WERI-Rb-1 (cell line): ENCODE measurements around the gene AGBL1.
"Not testable (repeated sequence)": the region's sequence is repeated elsewhere in the genome, so short reads cannot be mapped to it uniquely, and the experiment has no call there.

Experiments used
- DNase-seq: peaks from one replicate; pipeline ENCODE4 v3.0.0-alpha.2; 2020
- H3K27ac ChIP-seq: fragments of 250-450 bp; sonication (Bioruptor Pico); 2 replicates; pipeline ENCODE4 v1.5.1; 2020; ENCODE audit warnings: mild to moderate bottlenecking, moderate library complexity
- H3K27me3 ChIP-seq: fragments of 250-450 bp; sonication (Bioruptor Pico); 2 replicates; pipeline ENCODE4 v1.5.1; 2021; ENCODE audit warnings: mild to moderate bottlenecking, low read depth, moderate library complexity; ENCODE audit not compliant: insufficient read depth, severe bottlenecking
- H3K36me3 ChIP-seq: fragments of 250-450 bp; sonication (Bioruptor Pico); 2 replicates; pipeline ENCODE4 v1.5.1; 2020; ENCODE audit warnings: mild to moderate bottlenecking, moderate library complexity
- H3K4me3 ChIP-seq: 2 replicates; pipeline ENCODE4 v1.5.1; 2011; ENCODE audit warnings: low read depth, mild to moderate bottlenecking, control low read depth, low read length
- H3K9me3 ChIP-seq: fragments of 250-450 bp; sonication (Bioruptor Pico); 2 replicates; pipeline ENCODE4 v1.5.1; 2021; ENCODE audit warnings: mild to moderate bottlenecking, moderate library complexity; ENCODE audit not compliant: severe bottlenecking
- TF ChIP-seq, protein P1 (sequence below): IDR thresholded peaks from 2 replicates; pipeline ENCODE4 v1.5.1; 2011; ENCODE audit warnings: low read depth, mild to moderate bottlenecking, control low read depth, inconsistent platforms, low read length

The AGBL1 gene

DNA sequence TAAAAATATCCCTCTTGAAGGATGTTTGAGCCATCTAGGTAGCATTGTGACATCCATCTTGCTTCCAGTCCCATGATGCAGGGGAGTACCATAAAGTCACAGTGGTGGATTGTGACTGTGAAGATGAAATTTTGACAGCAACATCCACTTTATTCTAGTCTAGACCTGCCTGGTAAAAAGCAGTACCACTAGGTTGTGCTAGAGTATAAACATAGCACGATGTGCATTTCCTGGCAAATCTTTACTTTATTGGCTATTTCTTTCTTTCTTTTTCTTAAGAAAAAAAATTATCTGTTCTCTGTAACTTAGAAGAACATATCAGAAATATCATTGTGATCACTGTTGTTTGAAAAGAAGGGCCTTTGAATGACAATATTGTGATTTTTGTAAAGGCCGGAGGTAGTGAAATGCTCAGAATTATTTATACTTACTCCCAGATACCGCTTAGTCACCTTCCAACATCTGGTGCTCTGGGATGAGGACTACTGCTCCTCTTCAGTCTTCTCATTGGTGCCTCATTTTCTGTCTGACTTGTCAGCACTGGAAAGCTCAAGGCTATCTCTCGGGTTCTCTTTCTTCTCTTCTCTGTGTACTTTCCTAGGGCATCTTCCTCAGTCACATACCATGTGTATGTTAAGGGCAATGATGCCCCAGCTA lies 35.6 kb downstream of the AGBL1 start:
- no peak overlapping the region for H3K27ac ChIP-seq
- no peak overlapping the region for H3K4me3 ChIP-seq
- H3K9me3 ChIP-seq, result no peaks in the 10 kb centered on the region
- no peaks in the 10 kb centered on the region for H3K36me3 ChIP-seq
- no peak for DNase-seq
- no peaks in the 10 kb centered on the region for H3K27me3 ChIP-seq
- TF ChIP-seq, protein P1, sequence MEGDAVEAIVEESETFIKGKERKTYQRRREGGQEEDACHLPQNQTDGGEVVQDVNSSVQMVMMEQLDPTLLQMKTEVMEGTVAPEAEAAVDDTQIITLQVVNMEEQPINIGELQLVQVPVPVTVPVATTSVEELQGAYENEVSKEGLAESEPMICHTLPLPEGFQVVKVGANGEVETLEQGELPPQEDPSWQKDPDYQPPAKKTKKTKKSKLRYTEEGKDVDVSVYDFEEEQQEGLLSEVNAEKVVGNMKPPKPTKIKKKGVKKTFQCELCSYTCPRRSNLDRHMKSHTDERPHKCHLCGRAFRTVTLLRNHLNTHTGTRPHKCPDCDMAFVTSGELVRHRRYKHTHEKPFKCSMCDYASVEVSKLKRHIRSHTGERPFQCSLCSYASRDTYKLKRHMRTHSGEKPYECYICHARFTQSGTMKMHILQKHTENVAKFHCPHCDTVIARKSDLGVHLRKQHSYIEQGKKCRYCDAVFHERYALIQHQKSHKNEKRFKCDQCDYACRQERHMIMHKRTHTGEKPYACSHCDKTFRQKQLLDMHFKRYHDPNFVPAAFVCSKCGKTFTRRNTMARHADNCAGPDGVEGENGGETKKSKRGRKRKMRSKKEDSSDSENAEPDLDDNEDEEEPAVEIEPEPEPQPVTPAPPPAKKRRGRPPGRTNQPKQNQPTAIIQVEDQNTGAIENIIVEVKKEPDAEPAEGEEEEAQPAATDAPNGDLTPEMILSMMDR, result peak; percentile 54

DNA sequence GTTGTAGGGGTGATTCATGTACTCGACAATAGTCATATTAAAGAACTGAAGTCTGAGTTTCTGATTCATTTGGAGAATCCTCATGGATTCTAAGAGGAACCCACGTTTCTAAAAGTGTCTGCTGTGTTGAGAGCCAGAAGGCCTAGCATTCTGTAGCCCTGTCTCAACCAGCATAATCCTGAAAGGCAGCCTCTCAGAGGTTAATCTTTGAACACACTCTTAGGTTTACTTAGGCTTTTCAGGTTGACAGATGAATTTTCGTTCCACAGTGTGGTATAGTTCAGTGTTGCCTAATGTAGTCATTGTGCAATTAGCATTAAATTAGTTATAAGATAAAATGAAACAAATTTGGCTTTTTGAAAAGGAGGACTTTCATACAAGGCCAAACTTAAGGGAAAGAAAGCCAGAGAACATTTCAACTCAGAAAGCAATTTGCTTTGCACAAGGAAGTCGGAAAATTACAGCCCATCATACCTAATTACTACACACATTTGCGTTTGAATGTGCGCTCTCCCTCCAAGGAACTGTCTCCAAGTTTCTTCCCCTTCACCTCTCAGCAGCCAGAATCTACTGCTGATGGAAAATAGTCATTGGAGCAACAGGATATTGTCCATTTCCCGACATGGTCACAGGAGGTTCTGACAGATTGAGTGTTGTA lies 42.0 kb downstream of the AGBL1 start:
- Histone ChIP-seq H3K27me3 (no peaks in the 10 kb centered on the region), H3K36me3 (no peaks in the 10 kb centered on the region), H3K9me3 (no peaks in the 10 kb centered on the region), H3K27ac (peak overlapping the region; percentile 21; the same call in 1 of the 2 replicates), H3K4me3 (no peak overlapping the region)
- TF ChIP-seq, protein P1, result no peak
- DNase-seq, result peak; percentile 25

DNA sequence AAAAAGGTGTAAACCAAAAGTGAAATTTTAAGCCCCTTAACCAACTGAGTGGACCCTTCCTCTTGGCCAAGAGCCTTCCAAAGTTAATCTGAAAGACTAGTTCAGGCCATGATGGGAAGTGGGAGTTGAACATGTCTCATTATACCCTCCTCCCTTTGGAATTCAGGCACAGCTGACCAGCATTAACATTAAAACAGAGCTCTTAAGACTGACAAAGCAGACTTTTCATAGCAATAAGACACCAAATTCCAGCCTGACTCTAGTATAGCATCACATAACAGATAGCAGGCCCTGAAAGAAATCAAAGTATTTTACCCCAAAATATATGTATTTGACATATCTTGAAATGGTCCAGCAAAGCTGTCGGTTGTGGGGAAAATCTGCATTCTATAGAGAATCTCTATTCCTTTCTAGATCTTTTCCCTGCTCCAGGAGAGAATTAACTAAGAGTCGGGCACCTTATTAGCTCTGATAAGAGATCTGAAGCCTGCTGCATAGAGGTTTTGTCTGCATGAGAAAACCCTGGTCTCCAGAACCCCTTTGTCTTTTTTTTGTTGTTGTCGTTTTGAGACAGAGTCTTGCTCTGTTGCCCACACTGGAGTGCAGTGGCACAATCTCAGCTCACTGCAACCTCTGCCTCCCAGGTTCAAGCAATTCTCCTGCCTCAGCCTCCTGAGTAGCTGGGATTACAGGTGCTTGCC lies 43.2 kb downstream of the AGBL1 start:
- not testable (repeated sequence) for H3K27ac ChIP-seq, H3K27me3 ChIP-seq, H3K4me3 ChIP-seq

DNA sequence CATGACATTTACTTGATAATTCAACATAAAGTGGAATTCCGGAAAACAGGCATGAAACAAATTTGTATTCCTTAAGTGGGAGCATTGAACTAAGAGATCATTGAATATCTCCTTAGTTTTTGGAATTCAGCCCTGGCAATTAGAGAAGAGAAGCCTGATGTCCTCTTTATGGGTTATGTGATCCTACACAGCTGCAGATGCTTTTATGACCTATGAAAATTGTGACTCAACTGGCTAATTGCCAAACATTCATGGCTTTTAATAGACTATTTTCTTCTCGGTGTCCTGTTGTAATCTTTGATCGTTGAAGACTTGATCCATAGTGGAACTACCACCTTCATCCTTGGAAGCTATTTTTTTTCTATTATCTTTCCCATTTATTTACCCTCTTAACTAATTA lies 46.1 kb downstream of the AGBL1 start:
- no peaks in the 10 kb centered on the region for H3K36me3 ChIP-seq
- TF ChIP-seq, protein P1, result no peak
- no peaks in the 10 kb centered on the region for H3K27me3 ChIP-seq
- H3K27ac ChIP-seq, result no peak overlapping the region
- H3K4me3 ChIP-seq, result no peak overlapping the region
- no peak for DNase-seq
- no peaks in the 10 kb centered on the region for H3K9me3 ChIP-seq

More for the DNA sequence above, 43.2 kb downstream of the AGBL1 start:
- not testable (repeated sequence) for DNase-seq, H3K36me3 ChIP-seq, H3K9me3 ChIP-seq

DNA sequence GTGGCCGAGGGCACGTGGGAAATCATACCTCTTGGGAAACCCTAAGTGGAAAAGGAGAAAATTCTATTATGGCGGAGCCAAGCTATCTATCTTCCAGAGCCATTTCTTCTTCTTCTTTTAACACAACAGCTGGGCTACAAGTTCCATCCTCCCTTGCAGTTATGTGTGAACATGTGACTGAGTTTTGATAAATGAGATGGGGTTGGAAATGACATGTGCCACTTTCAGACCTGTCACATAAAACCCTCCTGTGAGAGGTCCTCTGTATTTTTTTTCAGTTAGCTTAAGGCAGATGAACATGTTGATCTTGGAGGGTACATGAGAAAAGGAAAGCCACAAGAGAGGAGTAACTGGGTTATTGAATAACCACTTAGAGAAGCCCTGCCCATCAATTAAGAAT lies 47.9 kb downstream of the AGBL1 start:
- TF ChIP-seq, protein P1, result no peak
- no peak overlapping the region for H3K4me3 ChIP-seq
- H3K36me3 ChIP-seq, result no peaks in the 10 kb centered on the region
- DNase-seq, result no peak
- no peaks in the 10 kb centered on the region for H3K27me3 ChIP-seq
- H3K27ac ChIP-seq, result no peak overlapping the region
- H3K9me3 ChIP-seq, result no peaks in the 10 kb centered on the region

DNA sequence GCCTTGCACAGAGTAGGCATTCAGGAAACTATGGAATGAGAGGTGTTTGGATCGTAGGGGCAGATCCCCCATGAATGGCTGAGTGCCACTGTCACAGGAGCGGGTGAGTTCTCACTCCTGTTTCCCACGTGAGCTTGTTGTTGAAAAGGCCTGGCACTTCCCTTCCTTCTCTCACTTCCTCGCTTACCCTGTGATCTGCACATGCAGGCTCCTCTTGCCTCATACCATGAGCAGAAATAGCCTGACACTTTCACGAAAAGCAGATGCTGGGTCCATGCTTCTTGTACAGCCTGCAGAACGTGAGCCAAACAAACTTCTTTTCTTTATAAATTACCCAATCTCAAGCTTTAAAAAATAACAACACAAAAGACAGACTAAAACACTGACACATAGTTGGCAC lies 55.4 kb downstream of the AGBL1 start:
- Histone ChIP-seq H3K27me3 (no peaks in the 10 kb centered on the region), H3K27ac (no peak overlapping the region), H3K4me3 (no peak overlapping the region), H3K36me3 (no peaks in the 10 kb centered on the region), H3K9me3 (no peaks in the 10 kb centered on the region)
- no peak for DNase-seq
- TF ChIP-seq, protein P1, result no peak
